ENCODE measurements around the gene TBC1D4.

TBC1D4 gene

DNA sequence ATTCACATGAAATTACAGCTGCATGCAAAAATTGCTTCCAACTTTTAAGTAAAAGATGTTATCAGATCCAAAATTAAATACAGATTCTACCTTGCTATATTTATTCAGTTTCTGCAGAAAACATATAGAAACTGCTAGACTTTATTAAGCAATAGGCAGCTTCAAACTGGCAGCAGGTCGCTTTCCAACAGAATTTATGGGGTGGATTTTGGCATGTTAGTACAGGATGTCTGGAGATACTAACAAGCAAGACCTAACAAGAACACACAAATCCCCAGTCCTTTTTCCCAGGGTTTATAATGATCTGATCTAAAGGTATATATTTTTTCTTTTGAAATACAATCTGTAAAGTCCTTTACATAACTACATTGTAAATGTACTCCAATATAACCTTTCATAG is 27.5 kb downstream of the TBC1D4 start:
- no peak overlapping the region for H3K4me3 ChIP-seq (ENCODE audit: low read depth in 1 of 5, low read length in 5 of 5)
- H3K27ac ChIP-seq (ENCODE audit: low read depth, low read length), result no peak overlapping the region
- no peaks in the 10 kb centered on the region for H3K27me3 ChIP-seq (ENCODE audit: control insufficient read depth in 5 of 5, insufficient read depth in 4 of 5, low read length in 5 of 5)
- no peaks in the 10 kb centered on the region for H3K9me3 ChIP-seq (ENCODE audit: control insufficient read depth in 5 of 5, low read length in 5 of 5)
- no peak overlapping the region for H3K9ac ChIP-seq (ENCODE audit: low read length in 5 of 5)
- peaks cover 0 to 12% (median 8%) of the 10 kb centered on the region in 5 donors for H3K4me1 ChIP-seq (ENCODE audit: control insufficient read depth in 5 of 5, insufficient read depth in 5 of 5, low read length in 5 of 5)
- H3K36me3 ChIP-seq (ENCODE audit: control insufficient read depth in 5 of 5, insufficient read depth in 5 of 5, low read length in 5 of 5), result peaks cover 0 to 6% (median 0%) of the 10 kb centered on the region in 5 donors

DNA sequence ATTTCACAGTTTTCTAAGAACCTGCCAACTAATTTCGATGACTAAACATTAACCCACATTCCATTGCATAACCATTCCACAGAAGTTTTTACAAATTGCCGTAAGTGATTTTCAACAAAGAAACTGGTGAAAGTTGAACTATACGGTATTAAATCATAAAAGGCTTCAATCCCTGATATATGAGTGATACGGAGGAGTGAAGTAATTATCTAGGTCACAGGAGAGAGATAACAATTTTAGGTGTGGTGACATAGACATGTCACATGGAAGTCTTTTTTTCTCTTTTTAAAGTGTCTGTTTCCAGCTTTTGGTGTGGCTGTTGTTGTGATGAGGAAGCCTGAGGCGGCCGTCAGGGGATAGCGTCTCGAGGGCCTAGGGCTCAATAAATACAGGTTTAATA is 29.4 kb downstream of the TBC1D4 start:
- no peaks in the 10 kb centered on the region for H3K9me3 ChIP-seq (ENCODE audit: control insufficient read depth in 5 of 5, low read length in 5 of 5)
- H3K27me3 ChIP-seq (ENCODE audit: control insufficient read depth in 5 of 5, insufficient read depth in 4 of 5, low read length in 5 of 5), result no peaks in the 10 kb centered on the region
- H3K27ac ChIP-seq (ENCODE audit: low read depth, low read length), result peak overlapping the region; percentile 87
- H3K4me1 ChIP-seq (ENCODE audit: control insufficient read depth in 5 of 5, insufficient read depth in 5 of 5, low read length in 5 of 5), result peaks cover 0 to 7% (median 0%) of the 10 kb centered on the region in 5 donors
- peak overlapping the region in 2 of 5 donors; percentile 52 to 72 for H3K9ac ChIP-seq (ENCODE audit: low read length in 5 of 5)
- peak overlapping the region in 3 of 5 donors; percentile 1 to 55 (median 34) for H3K4me3 ChIP-seq (ENCODE audit: low read depth in 1 of 5, low read length in 5 of 5)
- no peaks in the 10 kb centered on the region for H3K36me3 ChIP-seq (ENCODE audit: control insufficient read depth in 5 of 5, insufficient read depth in 5 of 5, low read length in 5 of 5)

- no peaks in the 10 kb centered on the region for H3K27me3 ChIP-seq (ENCODE audit: control insufficient read depth in 5 of 5, insufficient read depth in 4 of 5, low read length in 5 of 5)
- H3K9ac ChIP-seq (ENCODE audit: low read length in 5 of 5), result no peak overlapping the region
- H3K4me3 ChIP-seq (ENCODE audit: low read depth in 1 of 5, low read length in 5 of 5), result no peak overlapping the region
- H3K27ac ChIP-seq (ENCODE audit: low read depth, low read length), result no peak overlapping the region
- peaks cover 0 to 22% (median 0%) of the 10 kb centered on the region in 5 donors for H3K4me1 ChIP-seq (ENCODE audit: control insufficient read depth in 5 of 5, insufficient read depth in 5 of 5, low read length in 5 of 5)
- H3K9me3 ChIP-seq (ENCODE audit: control insufficient read depth in 5 of 5, low read length in 5 of 5), result no peaks in the 10 kb centered on the region
- no peaks in the 10 kb centered on the region for H3K36me3 ChIP-seq (ENCODE audit: control insufficient read depth in 5 of 5, insufficient read depth in 5 of 5, low read length in 5 of 5)
Observed at GRCh38 chr13:75447493-75447892, 34.5 kb downstream of the TBC1D4 start.

DNA sequence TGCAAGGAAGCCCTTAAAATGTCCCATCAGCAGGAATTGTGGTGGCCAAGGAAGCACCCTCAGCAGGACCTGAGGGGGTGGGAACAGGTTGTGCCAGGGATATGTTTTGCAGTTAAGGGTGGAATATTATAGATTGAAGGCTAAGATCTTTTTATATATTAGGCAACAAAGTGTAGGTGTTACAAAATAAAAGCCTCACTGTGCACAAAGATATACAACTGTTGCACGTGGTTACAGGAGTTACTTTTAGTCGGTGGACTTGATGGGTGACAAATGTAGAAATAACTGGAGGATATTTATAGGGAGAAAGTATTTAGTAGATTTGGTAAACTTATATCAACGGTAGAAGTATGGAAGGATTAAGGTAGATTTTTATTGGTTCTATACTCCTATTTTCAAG is 35.1 kb downstream of the TBC1D4 start:
- no peaks in the 10 kb centered on the region for H3K27me3 ChIP-seq (ENCODE audit: control insufficient read depth in 5 of 5, insufficient read depth in 4 of 5, low read length in 5 of 5)
- H3K36me3 ChIP-seq (ENCODE audit: control insufficient read depth in 5 of 5, insufficient read depth in 5 of 5, low read length in 5 of 5), result no peaks in the 10 kb centered on the region
- H3K4me3 ChIP-seq (ENCODE audit: low read depth in 1 of 5, low read length in 5 of 5), result no peak overlapping the region
- H3K9me3 ChIP-seq (ENCODE audit: control insufficient read depth in 5 of 5, low read length in 5 of 5), result no peaks in the 10 kb centered on the region
- peak overlapping the region in 1 of 5 donors; percentile 1 for H3K9ac ChIP-seq (ENCODE audit: low read length in 5 of 5)
- H3K4me1 ChIP-seq (ENCODE audit: control insufficient read depth in 5 of 5, insufficient read depth in 5 of 5, low read length in 5 of 5), result peaks cover 0 to 21% (median 0%) of the 10 kb centered on the region in 5 donors
- peak overlapping the region; percentile 74 for H3K27ac ChIP-seq (ENCODE audit: low read depth, low read length)

- Histone ChIP-seq H3K4me1 (ENCODE audit: control insufficient read depth in 5 of 5, insufficient read depth in 5 of 5, low read length in 5 of 5) (peaks cover 0 to 21% (median 0%) of the 10 kb centered on the region in 5 donors), H3K36me3 (ENCODE audit: control insufficient read depth in 5 of 5, insufficient read depth in 5 of 5, low read length in 5 of 5) (no peaks in the 10 kb centered on the region), H3K9me3 (ENCODE audit: control insufficient read depth in 5 of 5, low read length in 5 of 5) (no peaks in the 10 kb centered on the region), H3K4me3 (ENCODE audit: low read depth in 1 of 5, low read length in 5 of 5) (peak overlapping the region in 4 of 5 donors; percentile 12 to 44 (median 24)), H3K27ac (ENCODE audit: low read depth, low read length) (peak overlapping the region; percentile 74), H3K9ac (ENCODE audit: low read length in 5 of 5) (peak overlapping the region in 4 of 5 donors; percentile 17 to 73 (median 63)), H3K27me3 (ENCODE audit: control insufficient read depth in 5 of 5, insufficient read depth in 4 of 5, low read length in 5 of 5) (no peaks in the 10 kb centered on the region)
Observed at GRCh38 chr13:75445717-75446499, 36.1 kb downstream of the TBC1D4 start.

DNA sequence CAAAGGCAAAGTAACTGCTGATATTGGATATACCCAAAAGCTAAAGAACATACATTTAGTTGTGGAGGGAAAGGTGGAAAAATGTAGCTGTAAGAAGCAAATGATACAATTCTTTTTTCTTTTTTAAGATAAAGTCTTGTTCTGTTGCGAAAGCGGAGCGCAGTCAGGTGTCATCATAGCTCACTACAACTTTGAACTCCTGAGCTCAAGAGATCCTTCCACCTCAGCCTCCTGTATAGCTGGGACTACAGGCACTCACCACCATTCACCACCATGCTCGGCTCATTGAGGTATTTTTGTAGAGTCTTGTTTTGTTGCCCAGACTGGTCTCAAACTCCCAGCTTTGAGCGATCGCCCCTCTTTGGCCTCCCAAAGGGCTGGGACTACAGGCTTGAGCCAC is 38.0 kb downstream of the TBC1D4 start:
- Histone ChIP-seq H3K9ac (ENCODE audit: low read length in 5 of 5) (no peak overlapping the region), H3K27me3 (ENCODE audit: control insufficient read depth in 5 of 5, insufficient read depth in 4 of 5, low read length in 5 of 5) (no peaks in the 10 kb centered on the region), H3K36me3 (ENCODE audit: control insufficient read depth in 5 of 5, insufficient read depth in 5 of 5, low read length in 5 of 5) (no peaks in the 10 kb centered on the region), H3K4me3 (ENCODE audit: low read depth in 1 of 5, low read length in 5 of 5) (no peak overlapping the region), H3K4me1 (ENCODE audit: control insufficient read depth in 5 of 5, insufficient read depth in 5 of 5, low read length in 5 of 5) (peaks cover 0 to 28% (median 4%) of the 10 kb centered on the region in 5 donors), H3K9me3 (ENCODE audit: control insufficient read depth in 5 of 5, low read length in 5 of 5) (no peaks in the 10 kb centered on the region), H3K27ac (ENCODE audit: low read depth, low read length) (no peak overlapping the region)

- no peaks in the 10 kb centered on the region for H3K36me3 ChIP-seq (ENCODE audit: control insufficient read depth in 5 of 5, insufficient read depth in 5 of 5, low read length in 5 of 5)
- H3K4me1 ChIP-seq (ENCODE audit: control insufficient read depth in 5 of 5, insufficient read depth in 5 of 5, low read length in 5 of 5), result peaks cover 0 to 28% (median 4%) of the 10 kb centered on the region in 5 donors
- H3K4me3 ChIP-seq (ENCODE audit: low read depth in 1 of 5, low read length in 5 of 5), result no peak overlapping the region
- H3K27ac ChIP-seq (ENCODE audit: low read depth, low read length), result no peak overlapping the region
- H3K9ac ChIP-seq (ENCODE audit: low read length in 5 of 5), result no peak overlapping the region
- H3K27me3 ChIP-seq (ENCODE audit: control insufficient read depth in 5 of 5, insufficient read depth in 4 of 5, low read length in 5 of 5), result no peaks in the 10 kb centered on the region
- H3K9me3 ChIP-seq (ENCODE audit: control insufficient read depth in 5 of 5, low read length in 5 of 5), result no peaks in the 10 kb centered on the region
Observed at GRCh38 chr13:75443356-75443958, 38.5 kb downstream of the TBC1D4 start.

GRCh38 chr13:75442736-75443234 is 39.2 kb downstream of the TBC1D4 start:
- Histone ChIP-seq H3K9me3 (ENCODE audit: control insufficient read depth in 5 of 5, low read length in 5 of 5) (no peaks in the 10 kb centered on the region), H3K9ac (ENCODE audit: low read length in 5 of 5) (no peak overlapping the region), H3K27ac (ENCODE audit: low read depth, low read length) (no peak overlapping the region), H3K4me3 (ENCODE audit: low read depth in 1 of 5, low read length in 5 of 5) (no peak overlapping the region), H3K27me3 (ENCODE audit: control insufficient read depth in 5 of 5, insufficient read depth in 4 of 5, low read length in 5 of 5) (no peaks in the 10 kb centered on the region), H3K36me3 (ENCODE audit: control insufficient read depth in 5 of 5, insufficient read depth in 5 of 5, low read length in 5 of 5) (no peaks in the 10 kb centered on the region), H3K4me1 (ENCODE audit: control insufficient read depth in 5 of 5, insufficient read depth in 5 of 5, low read length in 5 of 5) (peaks cover 0 to 28% (median 4%) of the 10 kb centered on the region in 5 donors)

DNA sequence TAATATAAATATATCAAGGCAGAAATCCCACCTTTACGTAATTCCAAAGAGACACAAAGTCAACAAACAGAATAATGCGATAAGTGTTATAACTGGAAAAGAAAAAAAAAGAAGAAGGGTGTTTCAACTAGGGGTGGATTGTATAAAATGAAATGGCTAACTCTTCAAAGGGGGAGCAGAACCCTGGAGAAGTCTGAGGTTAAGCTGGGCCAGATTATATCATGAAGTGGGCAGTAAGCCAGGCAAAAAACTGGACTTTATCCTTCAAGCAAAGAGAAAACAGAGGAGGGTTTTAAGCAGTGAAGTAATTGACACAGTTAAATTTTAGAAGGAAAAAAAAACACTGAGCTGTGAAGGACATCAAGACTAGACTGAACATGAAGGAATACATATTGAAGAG is 41.9 kb downstream of the TBC1D4 start:
- Histone ChIP-seq H3K9ac (ENCODE audit: low read length in 5 of 5) (peak overlapping the region in 1 of 5 donors; percentile 16), H3K36me3 (ENCODE audit: control insufficient read depth in 5 of 5, insufficient read depth in 5 of 5, low read length in 5 of 5) (no peaks in the 10 kb centered on the region), H3K27me3 (ENCODE audit: control insufficient read depth in 5 of 5, insufficient read depth in 4 of 5, low read length in 5 of 5) (no peaks in the 10 kb centered on the region), H3K9me3 (ENCODE audit: control insufficient read depth in 5 of 5, low read length in 5 of 5) (no peaks in the 10 kb centered on the region), H3K4me1 (ENCODE audit: control insufficient read depth in 5 of 5, insufficient read depth in 5 of 5, low read length in 5 of 5) (peaks cover 0 to 17% (median 4%) of the 10 kb centered on the region in 5 donors), H3K4me3 (ENCODE audit: low read depth in 1 of 5, low read length in 5 of 5) (no peak overlapping the region), H3K27ac (ENCODE audit: low read depth, low read length) (no peak overlapping the region)

Data from subcutaneous abdominal adipose tissue (tissue), 5 donors.